NCI-H1105 treated with DMSO at 0.1 percent for 48 hours (cell line): ENCODE data around the gene RBFOX2.
"Not testable (repeated sequence)": the region's sequence is repeated elsewhere in the genome, so short reads cannot be mapped to it uniquely, and the experiment has no call there.

Experiments used
- DNase-seq: peaks from one replicate; lab custom pipeline; 2025; lab: John Stamatoyannopoulos, UW

The RBFOX2 gene

DNA sequence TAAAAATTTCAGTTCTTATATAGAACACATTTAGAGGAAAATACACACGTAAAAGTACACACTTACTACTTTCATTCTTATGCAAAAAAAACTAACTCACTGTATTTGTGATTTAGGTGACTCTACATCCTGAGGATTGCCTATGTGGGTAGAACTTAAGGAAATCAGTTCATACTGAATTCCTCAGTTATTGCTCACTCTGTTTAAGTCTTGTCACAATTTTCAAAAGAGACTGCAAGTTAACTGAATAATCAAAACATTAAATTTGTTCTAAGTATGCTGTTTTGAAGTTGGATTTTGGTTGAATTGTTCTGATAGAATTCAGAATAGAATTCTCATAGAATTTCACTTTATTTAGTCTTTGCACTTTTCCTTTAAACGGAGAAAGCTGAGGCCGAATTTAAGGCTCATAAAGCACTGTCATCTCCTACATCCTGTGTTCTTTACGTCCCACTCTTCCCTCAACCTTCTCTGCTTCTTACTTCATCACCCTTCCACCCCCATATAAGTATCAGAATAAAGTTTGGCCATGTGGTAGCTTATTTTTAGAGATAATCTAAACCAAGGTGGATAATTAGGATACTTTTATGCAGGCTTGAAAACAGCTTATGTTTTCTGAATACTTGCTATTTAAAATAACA is 251.2 kb downstream of the RBFOX2 start:
- no peak for DNase-seq

DNA sequence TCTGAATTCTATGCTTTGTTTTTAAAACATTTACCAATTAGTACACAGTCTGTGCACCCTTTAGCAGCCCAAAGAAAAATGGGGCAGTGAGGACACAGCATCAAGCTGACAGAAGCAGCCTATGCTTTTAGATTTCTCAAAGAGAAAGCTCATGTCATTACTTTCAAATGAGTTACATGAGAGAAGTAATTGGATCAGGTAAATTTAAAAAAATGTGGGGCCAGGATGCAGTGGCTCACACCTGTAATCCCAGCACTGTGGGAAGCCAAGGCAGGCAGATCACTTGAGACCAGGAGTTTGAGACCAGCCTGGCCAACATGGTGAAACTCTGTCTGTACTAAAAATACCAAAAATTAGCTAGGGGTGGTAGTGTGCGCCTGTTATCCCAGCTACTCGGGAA is 253.3 kb downstream of the RBFOX2 start:
- no peak for DNase-seq

DNA sequence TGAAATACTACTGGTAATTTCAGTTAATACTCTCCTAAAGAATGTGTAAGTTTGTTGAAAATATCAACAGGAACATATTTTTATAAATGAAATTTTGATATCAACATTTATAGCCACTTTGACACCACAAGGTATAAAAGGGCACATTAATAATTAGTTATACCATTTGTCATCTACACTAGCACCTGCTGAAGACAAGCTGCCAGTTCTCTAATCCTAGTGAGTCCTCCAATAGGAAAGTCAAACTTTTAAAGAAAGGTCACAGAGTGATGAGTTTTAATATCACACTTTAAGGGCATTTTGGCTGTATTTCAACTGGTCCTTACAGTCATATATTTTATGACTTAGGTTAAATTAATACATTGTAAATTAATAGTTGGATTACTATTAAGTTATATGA is 258.6 kb downstream of the RBFOX2 start:
- DNase-seq: no peak

- peak; percentile 79 for DNase-seq
Measured at GRCh38 chr22:35766654-35767580, 261.7 kb downstream of the RBFOX2 start.

GRCh38 chr22:35761037-35761436 is 267.6 kb downstream of the RBFOX2 start:
- DNase-seq: no peak

- DNase-seq: no peak
Measured at GRCh38 chr22:35758394-35758793, 270.2 kb downstream of the RBFOX2 start.

DNA sequence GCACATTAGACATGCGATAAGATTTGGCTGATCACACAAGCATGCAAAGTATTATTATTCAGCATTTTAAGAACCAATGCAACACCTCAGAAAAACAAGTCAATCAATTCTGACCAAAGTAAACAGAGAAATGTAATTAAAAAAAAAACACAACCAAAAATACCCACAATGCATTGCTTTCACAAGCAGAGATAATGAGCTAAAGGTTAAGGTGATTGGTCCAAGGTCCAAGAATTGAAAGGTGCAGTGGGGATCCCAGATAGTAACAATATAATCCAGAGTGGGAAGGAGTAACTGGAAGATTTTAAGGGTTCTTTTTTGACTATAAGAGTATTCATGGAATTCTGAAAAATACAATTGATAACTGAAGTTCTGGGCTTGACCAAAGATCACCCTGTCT is 271.9 kb downstream of the RBFOX2 start:
- no peak for DNase-seq

DNA sequence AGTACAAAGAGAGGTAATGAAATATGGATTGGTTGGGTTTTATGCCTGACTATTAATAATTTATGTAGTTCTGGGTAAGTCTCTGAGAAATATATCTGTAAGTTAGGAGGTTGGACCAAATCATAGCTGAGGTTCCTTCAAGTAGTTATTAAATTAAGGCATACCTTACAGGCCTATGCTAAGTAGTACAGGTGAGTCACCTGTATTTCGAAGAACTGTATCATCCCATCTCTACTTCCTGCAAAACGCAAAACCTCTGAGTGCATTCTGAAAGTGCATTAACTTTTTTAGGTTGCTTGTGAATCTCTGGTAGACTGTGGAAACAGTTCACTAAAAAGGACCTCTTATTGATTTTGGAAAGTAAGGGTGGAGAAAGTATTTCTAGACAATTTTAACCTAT is 273.9 kb downstream of the RBFOX2 start:
- no peak for DNase-seq

GRCh38 chr22:35752863-35753189 is 275.8 kb downstream of the RBFOX2 start:
- no peak for DNase-seq

DNA sequence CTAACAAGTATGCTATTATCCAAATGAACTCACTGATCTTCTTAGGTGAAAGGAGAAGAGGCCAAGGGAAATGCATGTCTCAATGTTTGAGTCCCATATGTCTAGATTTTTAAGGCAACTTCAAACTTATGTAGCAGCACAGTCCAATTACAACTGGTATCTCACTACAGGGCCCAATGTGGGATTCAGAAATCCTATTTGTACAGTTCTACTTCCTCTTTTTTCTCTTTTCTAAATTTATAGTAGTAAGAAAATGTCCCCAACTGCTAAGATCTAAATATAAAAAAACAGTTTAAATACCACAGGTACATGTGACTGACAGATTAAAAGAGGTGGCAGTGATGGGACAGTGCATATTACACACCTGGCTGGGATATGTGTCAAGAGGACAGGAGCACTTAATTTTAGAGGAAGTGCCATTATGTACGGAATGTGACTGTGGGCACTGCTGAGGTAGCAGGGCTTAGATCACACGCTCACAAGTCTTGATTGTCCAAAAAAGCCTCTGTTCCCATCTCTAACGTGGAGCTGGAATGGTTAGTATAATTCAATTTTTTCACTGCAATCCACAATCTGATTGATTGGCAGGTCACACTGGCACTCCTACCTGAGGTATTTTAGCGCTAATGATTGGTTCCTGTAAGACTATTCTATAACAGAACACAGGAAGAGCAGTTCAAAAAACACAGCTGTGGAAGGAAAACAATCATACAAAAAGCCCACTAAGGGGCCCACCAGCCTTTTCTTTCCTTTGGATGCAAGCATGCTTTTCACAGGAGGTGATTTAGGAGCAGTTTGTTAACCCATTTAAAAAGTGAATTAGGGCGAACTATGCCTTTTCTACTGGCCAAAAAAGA is 276.4 kb downstream of the RBFOX2 start:
- no peak for DNase-seq

GRCh38 chr22:35749808-35750207 is 278.8 kb downstream of the RBFOX2 start:
- DNase-seq: peak; percentile 8

DNA sequence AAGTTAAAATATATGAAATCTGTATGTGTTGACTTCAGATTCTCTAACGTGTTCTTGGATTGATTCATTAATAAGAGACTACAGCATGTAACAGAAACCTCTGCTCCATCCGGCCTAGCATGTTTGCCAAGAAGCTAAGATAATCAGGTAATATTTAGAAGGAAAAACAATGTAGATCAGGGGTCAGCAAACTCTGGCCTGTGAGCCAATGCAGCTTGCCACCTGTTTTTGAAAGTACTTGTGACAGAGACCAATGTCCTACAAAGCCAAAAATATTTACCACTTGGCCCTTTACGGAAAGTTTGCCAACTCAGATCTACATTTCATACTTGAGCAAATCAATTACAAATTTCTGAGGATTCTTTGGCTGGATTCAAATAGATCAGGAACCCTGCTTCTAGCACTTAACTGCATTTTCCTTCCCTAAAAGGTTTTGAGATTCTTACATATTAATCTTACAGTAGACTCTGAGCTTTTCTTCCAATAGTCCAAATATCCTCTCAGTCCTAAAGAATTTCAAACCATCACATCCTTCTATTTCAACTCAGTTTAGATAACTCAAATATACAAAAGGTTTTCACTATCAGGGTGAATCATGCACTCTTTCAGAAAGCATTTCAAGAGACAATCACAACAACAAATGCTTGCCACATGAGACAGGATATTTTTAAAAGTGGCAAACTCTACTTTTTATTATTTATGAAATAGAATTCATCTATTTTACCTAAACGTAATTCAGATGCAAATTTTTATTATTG is 281.5 kb downstream of the RBFOX2 start:
- DNase-seq: no peak

- DNase-seq: no peak
Measured at GRCh38 chr22:35746248-35746647, 282.4 kb downstream of the RBFOX2 start.

GRCh38 chr22:35743326-35743860 is 285.2 kb downstream of the RBFOX2 start:
- no peak for DNase-seq

- DNase-seq: no peak
Measured at GRCh38 chr22:35742342-35743100, 286.1 kb downstream of the RBFOX2 start.

GRCh38 chr22:35740616-35741015 is 288.0 kb downstream of the RBFOX2 start:
- no peak for DNase-seq

DNA sequence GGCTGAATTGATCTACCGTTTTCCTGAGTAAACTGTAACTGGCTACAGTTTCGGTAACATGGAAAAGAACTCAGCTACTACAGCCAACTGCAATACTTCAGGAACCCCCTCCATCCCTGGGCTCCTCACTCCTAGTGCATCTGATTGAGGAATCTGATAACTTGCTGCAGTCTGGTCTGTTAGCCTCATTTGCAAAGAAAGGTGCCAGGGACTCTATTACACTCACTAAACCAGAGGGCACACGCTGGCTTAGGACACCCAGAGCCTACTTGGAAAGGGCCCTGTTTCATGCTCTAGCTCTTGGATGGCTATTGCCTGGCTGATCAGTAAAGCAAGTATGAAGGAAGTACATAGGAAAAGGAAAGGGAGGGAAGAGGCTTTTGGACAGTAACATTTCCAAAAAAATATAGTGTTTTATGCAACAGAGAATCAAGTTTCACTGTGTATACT is 288.7 kb downstream of the RBFOX2 start:
- DNase-seq: no peak

DNA sequence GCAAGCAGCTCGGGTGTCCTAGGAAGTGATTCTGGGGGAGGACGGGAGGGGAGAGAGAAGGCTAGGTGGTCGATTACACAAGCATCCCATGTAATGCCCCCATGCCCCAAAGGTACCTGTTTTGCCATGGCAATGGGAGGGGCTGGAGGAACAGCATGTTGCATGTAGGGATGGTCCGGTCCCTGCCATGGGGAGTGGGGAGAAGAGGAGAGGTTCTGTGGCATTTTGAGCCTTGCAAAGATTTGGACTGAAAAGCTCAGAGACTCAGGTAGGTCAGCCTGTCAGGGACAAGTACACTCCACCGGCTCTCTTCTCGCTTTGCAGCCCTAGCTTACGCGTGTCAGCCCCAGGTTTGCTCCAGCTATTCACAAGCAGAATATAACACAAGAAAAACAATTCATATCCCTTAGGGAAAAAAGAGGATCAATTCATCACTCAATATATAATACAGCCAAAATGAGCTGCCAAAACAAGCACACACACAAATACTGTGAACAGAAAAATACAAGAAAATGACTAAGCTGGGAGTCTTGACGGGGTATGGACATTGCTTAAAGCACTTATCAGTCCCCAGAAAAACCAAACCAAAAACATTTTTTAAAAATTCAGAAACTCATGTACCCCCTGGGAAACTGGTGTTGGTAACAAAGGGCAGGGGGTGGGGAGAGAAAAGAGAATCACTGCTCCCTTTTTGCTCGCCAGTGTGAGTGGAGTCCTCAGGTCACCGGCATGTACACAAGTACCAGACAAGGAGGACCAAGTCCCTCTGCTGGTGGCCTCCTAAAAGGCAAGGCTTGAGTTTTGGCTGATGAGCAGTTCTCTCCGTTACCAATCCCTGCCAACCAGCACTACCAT is 289.3 kb downstream of the RBFOX2 start:
- DNase-seq: no peak

DNA sequence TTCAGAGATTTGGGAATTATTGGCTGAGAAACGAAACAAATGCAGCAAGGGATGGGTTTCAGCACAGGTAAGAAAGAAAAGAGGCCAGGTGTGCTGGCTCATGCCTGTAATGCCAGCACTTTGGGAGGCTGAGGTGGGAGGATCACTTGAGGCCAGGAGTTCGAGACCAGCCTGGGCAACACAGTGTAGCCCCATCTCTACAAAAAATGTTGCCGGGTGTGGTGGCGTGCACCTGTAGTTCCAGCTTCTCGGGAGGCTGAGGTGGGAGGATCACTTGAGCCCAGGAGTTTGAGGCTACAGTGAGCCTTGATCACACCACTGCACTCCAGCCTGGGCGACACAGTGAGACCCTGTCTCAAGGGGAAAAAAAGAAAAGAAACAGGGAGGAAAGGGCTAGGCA is 290.7 kb downstream of the RBFOX2 start:
- DNase-seq: not testable (repeated sequence)

- DNase-seq: no peak
Measured at GRCh38 chr22:35736701-35737100, 291.9 kb downstream of the RBFOX2 start.
